Measurements from ENCODE around the gene AQP12A. TPM values are rescaled to one million over a fixed set of nuclear protein-coding genes. Genes with fewer than 3 reads are reported as not detected.

Gene AQP12A
- total and polyA plus RNA-seq, 10 of the 15 experiments (the other 5 are each of a cell fraction or from before 2014, with no cell fraction given), result not detected

DNA sequence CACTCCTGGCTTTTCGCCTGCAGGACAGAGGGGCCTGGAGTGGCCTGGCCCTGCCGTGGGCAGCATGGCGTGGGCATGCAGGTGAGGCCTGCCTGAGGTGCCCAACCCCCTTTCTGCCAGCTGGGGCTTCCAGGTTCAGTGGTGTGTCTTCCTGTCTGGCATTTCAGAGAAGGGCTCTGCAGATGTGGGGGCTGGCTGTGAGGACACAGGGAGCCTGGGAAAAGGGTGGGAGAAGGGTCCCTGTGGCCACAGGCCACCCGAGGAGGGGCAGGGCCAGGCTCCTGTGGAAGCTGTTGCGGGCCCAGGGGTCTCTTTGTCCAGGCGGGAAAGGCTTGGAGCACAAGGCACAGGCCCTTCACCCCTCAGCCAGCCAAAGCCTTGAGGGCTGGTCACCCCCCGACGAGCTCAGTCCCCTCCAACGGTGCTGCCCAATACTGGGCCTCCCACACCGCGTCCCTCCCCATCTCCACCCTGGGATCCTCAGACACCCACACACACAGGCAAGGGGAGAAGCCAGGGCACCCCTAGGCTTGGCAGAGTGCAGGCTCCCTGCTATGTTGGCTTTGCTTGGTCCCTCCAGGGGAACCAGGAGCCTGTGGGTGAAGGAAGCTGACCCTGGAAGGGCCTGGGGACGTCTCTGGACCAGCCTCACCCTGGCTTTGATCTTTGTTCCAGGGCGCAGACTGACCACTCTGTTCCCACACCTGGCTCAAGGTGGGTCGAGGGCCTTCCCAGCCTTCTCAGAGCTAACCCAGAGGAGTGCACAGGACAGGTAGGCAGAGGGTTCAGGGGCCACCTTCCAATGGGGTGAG lies 3.7 kb upstream of the AQP12A start:
- intact Hi-C loops (cut with micrococcal nuclease; ENCODE audit: unreplicated experiment) (no loop called here), in situ Hi-C loops (cut with MboI) (no loop called here)
- Histone ChIP-seq H3K27ac (ENCODE audit: control insufficient read depth, insufficient read depth) (no peak overlapping the region), H3K9ac (ENCODE audit: control insufficient read depth, insufficient read depth, low read length) (no peak overlapping the region), H3K4me1 (ENCODE audit: control insufficient read depth, insufficient read depth, low read length) (no peaks in the 10 kb centered on the region), H3K36me3 (ENCODE audit: control insufficient read depth in 2 of 2, insufficient read depth in 2 of 2, low read length in 1 of 2) (no peaks in the 10 kb centered on the region), H4K20me1 (ENCODE audit: control insufficient read depth, insufficient read depth) (no peaks in the 10 kb centered on the region), H3K79me2 (ENCODE audit: control insufficient read depth, insufficient read depth, low read length) (no peaks in the 10 kb centered on the region), H3K4me3 (no peak overlapping the region), H3K4me2 (ENCODE audit: control insufficient read depth, insufficient read depth) (no peak overlapping the region), H3K9me3 (replicated peaks; ENCODE audit: control insufficient read depth, insufficient read depth, low read length) (no peaks in the 10 kb centered on the region), H2AFZ (ENCODE audit: control insufficient read depth, low read depth, low read length) (no peak overlapping the region), H3K27me3 (replicated peaks in 1 of 2; ENCODE audit: control insufficient read depth in 2 of 2, insufficient read depth in 2 of 2, low read length in 1 of 2) (no peaks in the 10 kb centered on the region)
- ATAC-seq (no peak), FAIRE-seq (no peak), DNase-seq (ENCODE audit: low read depth, low spot score) (no peak)
- TF ChIP-seq NR2C2 (IDR thresholded peaks at IDR 0.05; ENCODE audit: borderline replicate concordance, control insufficient read depth, insufficient read length, low read depth) (no peak), ATF7 (IDR thresholded peaks at IDR 0.05; ENCODE audit: low read depth) (no peak), TARDBP (IDR thresholded peaks at IDR 0.05; ENCODE audit: borderline replicate concordance) (no peak), ZNF274 (IDR thresholded peaks at IDR 0.05; ENCODE audit: insufficient read depth, insufficient read length) (no peak), HCFC1 (IDR thresholded peaks at IDR 0.05; ENCODE audit: low read length) (no peak)
- TF ChIP-seq, protein P1, sequence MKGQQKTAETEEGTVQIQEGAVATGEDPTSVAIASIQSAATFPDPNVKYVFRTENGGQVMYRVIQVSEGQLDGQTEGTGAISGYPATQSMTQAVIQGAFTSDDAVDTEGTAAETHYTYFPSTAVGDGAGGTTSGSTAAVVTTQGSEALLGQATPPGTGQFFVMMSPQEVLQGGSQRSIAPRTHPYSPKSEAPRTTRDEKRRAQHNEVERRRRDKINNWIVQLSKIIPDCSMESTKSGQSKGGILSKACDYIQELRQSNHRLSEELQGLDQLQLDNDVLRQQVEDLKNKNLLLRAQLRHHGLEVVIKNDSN (IDR thresholded peaks at IDR 0.05; ENCODE audit: borderline replicate concordance, extremely low read length, insufficient read depth, low read depth, low read length), result no peak
- TF ChIP-seq, protein P2, sequence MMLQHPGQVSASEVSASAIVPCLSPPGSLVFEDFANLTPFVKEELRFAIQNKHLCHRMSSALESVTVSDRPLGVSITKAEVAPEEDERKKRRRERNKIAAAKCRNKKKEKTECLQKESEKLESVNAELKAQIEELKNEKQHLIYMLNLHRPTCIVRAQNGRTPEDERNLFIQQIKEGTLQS (IDR thresholded peaks at IDR 0.05; ENCODE audit: borderline replicate concordance, extremely low read depth, low read depth, low read length), result no peak
- TF ChIP-seq, protein P3, sequence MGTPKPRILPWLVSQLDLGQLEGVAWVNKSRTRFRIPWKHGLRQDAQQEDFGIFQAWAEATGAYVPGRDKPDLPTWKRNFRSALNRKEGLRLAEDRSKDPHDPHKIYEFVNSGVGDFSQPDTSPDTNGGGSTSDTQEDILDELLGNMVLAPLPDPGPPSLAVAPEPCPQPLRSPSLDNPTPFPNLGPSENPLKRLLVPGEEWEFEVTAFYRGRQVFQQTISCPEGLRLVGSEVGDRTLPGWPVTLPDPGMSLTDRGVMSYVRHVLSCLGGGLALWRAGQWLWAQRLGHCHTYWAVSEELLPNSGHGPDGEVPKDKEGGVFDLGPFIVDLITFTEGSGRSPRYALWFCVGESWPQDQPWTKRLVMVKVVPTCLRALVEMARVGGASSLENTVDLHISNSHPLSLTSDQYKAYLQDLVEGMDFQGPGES (IDR thresholded peaks at IDR 0.05), result no peak
- TF ChIP-seq, protein P4, sequence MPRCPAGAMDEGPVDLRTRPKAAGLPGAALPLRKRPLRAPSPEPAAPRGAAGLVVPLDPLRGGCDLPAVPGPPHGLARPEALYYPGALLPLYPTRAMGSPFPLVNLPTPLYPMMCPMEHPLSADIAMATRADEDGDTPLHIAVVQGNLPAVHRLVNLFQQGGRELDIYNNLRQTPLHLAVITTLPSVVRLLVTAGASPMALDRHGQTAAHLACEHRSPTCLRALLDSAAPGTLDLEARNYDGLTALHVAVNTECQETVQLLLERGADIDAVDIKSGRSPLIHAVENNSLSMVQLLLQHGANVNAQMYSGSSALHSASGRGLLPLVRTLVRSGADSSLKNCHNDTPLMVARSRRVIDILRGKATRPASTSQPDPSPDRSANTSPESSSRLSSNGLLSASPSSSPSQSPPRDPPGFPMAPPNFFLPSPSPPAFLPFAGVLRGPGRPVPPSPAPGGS (IDR thresholded peaks at IDR 0.05; ENCODE audit: borderline replicate concordance, insufficient read depth, low read depth, low read length, poor library complexity, severe bottlenecking), result no peak
- 24% methylated on average over 13 of the region's 14 CpGs for WGBS (ENCODE audit: insufficient coverage, insufficient replicate concordance, low lambda C conversion rate, missing lambda C conversion rate)
- ChIA-PET CTCF (no interaction called here), POLR2A (no interaction called here), SMC1A (ENCODE audit: uncharacterized antibody, unreplicated experiment) (no interaction called here), RAD21 (ENCODE audit: unreplicated experiment) (no interaction called here)
- BruUV-seq (replicated peaks), result no TSS peak
